HG03139 (cell line): Measurements from ENCODE around the gene PRKD1.

Source experiments
- ATAC-seq: cut with Tn5 transposase; IDR thresholded peaks from one replicate; pipeline ENCODE4 v1.9.1; 2021; ENCODE audit not compliant: unreplicated experiment

The PRKD1 gene

GRCh38 chr14:29687071-29687765 lies 240.4 kb downstream of the PRKD1 start:
- ATAC-seq = no peak

GRCh38 chr14:29684926-29685325 lies 242.7 kb downstream of the PRKD1 start:
- ATAC-seq = no peak

- ATAC-seq = no peak
Measured at GRCh38 chr14:29682789-29683188, 244.9 kb downstream of the PRKD1 start.

- no peak for ATAC-seq
Measured at GRCh38 chr14:29681316-29681715, 246.3 kb downstream of the PRKD1 start.

- ATAC-seq = no peak
Measured at GRCh38 chr14:29674566-29675285, 252.9 kb downstream of the PRKD1 start.

DNA sequence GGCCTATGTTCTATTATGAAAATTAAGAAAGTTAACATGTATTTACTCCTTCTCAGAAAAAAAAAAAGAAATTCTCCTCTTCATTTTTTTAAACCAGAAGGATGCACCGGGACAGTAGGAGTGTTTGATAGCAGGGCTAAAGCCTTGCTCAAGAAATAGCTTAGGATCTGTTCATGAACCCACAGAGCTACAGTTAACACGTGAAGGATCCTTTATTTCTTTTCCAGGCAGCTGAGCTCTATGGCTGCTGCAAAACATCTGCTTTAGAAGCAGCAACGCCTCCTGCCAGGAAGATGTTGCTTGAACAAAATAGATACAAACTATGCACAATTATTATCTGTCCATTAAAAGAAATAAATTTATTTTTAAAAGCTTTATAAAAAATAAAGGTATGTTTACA lies 254.8 kb downstream of the PRKD1 start:
- ATAC-seq = no peak

GRCh38 chr14:29671034-29671433 lies 256.6 kb downstream of the PRKD1 start:
- ATAC-seq = no peak

DNA sequence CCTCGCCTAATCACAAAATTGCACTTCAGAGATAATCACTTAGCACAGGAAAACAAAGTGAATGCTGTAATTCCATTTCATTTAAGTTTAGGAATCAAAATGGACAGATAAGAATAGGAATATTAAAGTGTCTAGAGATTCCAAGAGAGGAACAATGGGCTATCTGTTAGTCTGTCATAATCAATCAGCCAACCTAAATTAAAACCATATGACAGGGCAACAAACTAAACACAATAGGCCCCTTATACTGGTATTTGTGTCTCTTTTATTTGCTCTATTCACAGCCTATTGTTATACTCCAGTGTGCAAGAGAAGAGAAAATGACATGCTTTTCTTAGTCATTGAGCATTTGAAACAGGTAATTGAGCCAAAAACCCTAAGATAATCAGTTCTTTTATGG lies 259.4 kb downstream of the PRKD1 start:
- ATAC-seq = no peak

DNA sequence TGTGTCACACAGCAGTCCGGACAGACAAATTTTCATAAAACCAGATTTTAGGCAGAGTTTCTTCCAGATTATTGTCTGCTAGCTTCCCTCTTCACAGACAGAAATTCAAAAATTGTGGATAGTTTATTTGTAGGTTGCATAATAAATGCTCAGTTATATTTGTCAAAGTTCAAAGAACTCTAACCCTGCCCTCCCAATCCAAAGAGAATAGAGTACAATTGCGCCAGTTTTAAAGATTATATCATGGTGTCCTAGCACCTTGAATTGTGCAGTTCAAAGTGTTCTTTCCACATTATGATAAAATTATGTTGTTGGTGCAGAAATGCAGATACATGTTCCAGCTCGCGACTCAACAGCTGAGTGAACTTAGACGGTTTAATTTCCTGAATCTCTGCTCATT lies 263.1 kb downstream of the PRKD1 start:
- no peak for ATAC-seq

GRCh38 chr14:29663281-29663801 lies 264.3 kb downstream of the PRKD1 start:
- ATAC-seq = no peak

DNA sequence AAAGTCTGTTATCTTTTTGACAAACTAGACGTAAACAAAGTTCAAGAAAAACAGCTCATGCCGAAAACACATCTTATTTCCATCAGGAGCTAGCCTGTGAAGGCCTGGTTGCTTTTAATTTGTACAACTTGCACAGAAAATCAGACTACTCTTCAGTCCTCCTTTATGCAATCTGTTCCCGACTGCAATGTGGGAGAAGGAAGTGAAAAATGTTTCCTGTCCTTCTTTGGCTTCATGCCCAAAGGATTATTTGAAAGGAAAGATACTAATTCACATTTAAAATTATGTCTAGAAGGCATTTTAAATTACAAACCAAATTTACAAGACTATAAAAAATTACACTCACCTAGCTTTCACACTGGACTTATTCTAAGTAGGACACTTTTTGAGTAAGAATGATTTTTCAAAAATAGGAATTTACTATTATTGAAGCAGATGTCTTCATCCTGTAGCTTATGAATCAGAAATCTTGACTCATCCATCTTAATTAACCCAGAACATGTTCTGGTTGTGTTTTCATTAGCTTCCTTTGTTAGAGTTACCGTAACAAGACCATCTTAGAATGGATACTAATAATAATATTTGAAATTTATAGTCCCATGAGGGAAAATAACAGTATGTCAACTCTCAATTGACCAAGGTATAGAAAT lies 272.6 kb downstream of the PRKD1 start:
- no peak for ATAC-seq

- no peak for ATAC-seq
Measured at GRCh38 chr14:29653303-29653702, 274.3 kb downstream of the PRKD1 start.

GRCh38 chr14:29652571-29652970 lies 275.1 kb downstream of the PRKD1 start:
- no peak for ATAC-seq

GRCh38 chr14:29650554-29651269 lies 276.9 kb downstream of the PRKD1 start:
- no peak for ATAC-seq

GRCh38 chr14:29649170-29649569 lies 278.5 kb downstream of the PRKD1 start:
- no peak for ATAC-seq

DNA sequence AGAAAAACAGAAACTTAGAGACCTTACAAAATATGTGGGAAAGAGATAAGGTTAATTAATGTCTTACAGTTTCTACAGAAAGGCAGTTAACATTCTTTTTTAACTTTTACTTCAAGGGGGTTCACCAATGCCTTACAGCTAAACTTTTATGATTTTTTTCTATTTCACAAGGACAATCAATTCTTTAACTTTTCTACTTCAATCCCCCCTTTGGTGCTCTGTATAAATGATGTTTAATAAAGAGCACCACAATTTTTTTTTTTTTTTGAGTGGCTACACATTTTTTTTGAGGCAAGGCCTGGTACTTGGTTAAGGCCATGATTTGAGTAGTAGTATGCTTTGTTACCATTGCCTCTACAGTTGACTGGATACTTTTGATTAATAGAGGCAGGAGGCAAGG lies 279.6 kb downstream of the PRKD1 start:
- no peak for ATAC-seq

- no peak for ATAC-seq
Measured at GRCh38 chr14:29645117-29645516, 282.5 kb downstream of the PRKD1 start.

DNA sequence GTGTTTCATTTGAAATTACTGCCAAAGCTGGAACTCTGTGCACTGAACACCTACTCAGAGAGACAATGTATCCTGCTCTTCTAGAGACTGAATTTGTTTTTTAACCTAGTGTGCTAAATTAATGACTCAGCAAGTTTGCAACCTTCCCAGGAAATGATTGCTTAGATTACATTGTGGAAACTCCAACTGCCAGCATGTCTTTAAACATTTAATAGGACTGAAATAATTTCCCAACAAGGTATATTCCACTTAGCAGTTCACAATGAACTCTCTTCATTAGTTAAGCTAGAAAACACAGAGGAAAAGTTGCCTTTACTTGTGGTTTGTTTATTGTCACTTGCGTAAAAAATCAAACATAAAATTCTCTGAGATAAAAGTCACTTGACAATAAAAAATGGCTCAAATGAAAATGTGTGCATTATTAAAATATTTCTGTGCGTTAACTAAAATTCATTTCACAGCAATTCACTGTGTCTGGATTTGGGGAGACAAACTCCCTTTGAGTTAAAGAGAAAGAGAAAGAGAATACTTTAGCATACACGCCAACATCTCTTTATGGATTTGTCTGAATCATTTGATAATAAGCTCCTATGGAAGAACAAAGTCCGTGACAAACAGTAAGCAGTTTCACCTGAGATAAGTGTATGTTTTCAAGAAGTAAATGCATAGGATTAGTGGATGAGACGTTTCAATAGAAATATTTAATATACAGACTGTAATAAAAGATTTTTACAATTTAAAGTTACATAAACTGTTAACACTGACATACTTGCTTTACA lies 284.0 kb downstream of the PRKD1 start:
- no peak for ATAC-seq

DNA sequence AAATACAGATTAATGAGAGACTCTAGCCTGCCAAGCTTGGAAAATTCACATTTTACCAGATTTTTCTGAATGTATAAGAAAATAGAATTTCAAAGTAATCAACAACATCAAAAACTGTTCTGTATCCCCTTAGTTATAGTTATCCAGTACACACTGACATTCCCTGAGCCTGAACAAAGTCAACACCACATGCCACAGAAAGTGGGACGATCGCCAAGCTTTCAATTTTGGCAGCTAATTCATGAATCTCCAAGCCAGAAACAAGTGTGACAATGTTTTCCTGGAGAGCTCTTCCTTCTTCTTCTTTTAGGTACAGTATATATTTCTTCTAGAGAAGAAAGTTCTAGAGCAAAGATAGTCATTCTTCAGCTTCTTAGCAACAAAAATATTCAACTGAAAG lies 290.2 kb downstream of the PRKD1 start:
- no peak for ATAC-seq

DNA sequence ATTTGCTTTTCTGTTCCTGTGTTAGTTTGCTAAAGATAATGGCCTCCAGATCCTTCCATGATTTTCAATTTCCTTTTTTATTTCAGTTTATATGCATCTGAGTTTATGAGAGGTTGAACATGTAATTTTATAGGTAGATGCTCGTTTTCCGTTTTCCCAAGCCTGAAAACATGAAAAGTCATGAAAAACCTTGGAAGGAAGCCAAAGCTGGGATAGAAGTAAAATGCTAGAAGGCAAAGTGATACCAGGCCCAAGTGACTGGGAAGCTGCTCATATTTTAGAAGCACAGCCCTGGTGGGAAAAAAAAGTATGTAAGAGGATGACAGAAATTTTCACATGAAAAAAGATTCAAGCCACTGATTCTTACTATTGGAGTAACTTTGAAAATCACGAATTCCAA lies 290.8 kb downstream of the PRKD1 start:
- no peak for ATAC-seq
